Right forelimb (tissue), 1 donor: ENCODE data around the gene POR.
A peak's percentile ranks its signal among the peaks of the same experiment; 100 is the strongest.
"Not testable (repeated sequence)": the region's sequence is repeated elsewhere in the genome, so short reads cannot be mapped to it uniquely, and the experiment has no call there.

Experiments
- DNase-seq: peaks from one replicate; pipeline ENCODE4 v3.0.0-alpha.2; 2018

Gene POR

DNA sequence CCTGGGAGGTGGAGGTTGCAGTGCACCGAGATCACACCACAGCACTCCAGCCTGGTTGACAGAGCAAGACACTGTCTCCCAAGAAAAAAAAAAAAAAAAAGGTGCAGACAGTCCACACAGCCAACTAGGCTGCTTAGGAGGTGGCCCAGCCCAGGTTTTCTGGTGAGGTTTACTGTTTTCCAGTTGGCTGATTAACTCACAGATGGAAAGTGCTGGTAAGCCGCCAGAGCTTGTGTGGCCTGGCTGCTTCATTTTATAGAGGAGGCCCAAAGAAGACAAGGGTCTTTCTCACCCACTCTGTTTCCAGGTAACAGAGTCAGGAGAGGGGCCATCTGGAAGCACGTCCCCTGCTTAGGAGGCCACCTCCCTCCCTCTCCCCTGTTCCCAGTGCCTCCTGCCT is 29.9 kb upstream of the POR start:
- DNase-seq: no peak

DNA sequence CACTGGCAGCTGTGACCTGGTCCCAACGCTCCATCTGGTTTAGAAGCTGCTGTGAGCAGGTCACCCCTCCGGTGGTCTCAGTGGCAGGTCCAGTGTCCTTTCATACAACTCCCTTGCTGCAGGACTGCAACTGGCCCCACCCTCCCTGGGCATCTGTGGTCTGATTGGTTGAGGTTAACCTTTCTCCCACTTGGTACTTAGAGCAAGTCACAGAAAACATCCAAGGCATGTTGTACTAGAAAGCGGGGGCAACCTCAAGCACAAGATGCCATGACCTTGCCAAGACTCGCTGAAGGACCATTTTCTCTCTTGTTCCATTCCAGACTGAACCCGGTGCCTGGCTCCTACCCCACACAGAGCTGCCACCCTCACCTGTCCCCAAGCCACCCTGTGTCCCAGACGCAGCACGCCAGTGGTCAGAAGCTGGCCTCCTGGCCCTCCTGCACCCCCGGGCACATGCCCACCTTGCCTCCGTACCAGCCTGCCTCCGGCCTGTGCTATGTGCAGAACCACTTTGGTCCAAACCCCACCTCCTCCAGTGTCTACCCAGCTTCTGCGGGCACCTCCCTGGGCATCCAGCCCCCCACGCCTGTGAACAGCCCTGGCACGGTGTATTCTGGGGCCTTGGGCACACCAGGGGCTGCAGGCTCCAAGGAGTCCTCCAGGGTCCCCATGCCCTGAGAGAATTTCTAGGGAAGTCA is 27.1 kb upstream of the POR start:
- no peak for DNase-seq

DNA sequence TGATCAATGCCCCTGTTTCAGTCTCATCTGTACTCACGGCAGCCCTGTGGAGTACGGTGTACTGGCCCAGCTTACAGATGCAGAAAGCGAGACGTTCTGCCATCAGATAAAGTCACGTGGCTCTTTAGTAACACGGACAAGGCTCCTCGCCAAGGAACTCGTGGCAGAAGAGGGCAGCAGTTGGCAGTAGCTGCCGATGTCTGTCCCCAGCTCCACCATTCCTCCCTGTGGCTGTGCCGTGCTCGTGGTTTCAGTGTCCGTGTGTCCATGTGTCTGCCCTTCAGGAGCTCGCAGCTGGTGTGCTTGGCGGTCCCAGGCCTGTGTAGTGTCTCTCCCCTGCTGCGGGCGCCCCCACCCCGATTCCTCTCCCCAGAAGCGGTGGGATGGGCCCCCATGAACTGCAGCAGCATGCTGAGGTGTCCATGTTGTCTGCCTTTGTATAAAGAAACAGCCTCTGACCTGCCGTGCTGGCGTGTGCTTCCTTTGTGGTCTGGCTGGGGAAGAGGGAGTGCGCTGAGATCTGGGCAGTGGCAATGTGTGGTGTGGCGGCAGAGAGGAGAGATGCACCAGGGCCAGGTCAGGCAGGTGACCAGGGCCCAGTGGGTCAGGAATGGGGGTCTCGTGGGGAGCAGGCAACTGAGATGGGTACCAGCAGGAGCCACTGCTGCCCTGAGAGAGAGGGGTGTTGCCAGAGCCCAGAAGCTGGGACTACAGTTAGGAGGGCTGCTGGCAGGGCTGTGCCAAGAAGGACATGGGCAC is 26.3 kb upstream of the POR start:
- DNase-seq: no peak

DNA sequence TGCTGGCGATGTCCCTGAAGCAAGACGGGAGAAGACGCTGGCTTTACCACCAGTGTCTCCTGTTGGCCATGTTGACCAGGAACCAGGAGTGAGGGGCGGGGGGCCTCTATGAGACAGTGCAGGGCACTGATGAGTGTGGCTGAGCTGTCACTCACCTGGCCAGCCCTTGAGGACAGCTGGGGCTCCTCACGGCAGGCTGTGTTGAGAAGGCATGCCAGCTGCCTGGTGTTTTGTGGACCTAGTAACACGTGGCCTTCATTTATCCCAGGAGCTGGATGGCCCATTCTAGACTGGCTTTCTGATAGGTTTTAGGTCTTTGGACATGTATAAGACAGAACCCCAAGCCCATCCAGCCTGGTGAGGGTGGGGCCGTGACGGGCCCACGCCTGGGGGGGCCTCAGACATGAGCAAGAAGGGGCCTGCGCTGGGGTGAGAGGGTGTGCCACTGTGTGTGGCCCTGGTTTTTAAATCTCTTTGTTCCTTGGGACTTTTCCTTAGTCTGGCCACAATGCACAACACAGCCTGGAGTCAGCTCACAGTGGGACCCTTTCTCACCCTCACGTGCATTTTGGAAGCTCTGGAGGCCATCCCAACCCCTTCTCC is 25.6 kb upstream of the POR start:
- no peak for DNase-seq

DNA sequence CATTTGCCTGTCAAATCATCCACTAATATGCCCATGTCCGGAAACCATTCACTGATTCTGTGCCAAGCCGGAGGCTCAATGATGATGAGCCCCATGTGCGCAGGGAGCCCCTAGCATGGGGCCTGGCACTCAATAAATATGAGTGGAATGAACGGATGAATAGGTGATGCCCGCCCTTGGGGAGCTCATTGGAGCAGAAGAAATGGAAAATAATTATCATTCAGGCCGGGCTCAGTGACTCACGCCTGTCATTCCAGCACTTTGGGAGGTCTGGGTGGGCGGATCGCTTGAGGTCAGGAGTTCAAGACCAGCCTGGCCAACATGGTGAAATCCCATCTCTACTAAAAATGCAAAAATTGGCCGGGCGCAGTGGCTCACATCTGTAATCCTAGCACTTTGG is 25.1 kb upstream of the POR start:
- no peak for DNase-seq

DNA sequence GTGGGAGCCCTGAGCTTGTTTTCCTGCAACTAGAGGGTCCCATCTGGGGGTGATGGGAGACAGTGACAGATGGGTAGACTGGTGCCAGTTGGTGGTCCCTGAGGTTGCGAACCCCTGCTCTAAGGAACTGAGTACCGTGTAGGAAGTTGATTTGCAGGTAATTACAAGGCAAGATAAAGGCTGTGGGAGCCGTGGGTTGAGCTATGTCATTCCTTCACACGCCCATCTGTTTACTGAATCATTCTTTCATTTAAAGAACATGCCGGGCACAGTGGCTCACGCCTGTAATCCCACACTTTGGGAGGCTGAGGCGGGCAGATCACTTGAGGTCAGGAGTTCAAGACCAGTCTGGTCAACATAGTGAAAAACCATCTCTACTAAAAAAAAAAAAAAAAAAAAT is 23.7 kb upstream of the POR start:
- DNase-seq: not testable (repeated sequence)

DNA sequence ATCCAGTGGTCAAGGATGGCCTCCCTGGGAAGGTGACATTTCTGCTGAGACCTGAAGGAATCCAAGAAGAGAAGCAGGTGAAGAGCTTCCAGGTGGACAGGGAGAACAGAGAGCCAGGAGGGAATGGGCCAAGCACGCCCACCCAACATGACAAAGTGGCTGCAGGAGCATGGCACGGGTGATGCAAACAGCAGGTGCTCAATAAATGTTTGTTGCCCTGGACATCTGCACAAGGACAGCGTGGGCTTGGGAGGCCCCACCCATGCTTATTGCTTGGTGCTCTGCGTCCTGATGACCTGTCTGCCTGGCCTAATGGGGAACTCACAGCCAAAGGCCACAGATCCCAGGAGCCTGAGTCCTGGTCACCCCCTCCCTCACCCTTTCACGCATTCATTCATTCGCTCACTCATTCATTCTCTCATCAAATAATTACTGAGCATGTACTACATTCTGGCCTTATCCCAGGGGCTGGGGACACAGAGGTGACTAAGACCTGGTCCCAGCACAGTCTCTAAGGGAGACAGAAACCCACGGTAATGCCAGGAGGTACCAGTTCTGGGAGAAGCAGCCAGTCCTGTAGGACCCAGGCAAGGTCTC is 23.0 kb upstream of the POR start:
- no peak for DNase-seq

DNA sequence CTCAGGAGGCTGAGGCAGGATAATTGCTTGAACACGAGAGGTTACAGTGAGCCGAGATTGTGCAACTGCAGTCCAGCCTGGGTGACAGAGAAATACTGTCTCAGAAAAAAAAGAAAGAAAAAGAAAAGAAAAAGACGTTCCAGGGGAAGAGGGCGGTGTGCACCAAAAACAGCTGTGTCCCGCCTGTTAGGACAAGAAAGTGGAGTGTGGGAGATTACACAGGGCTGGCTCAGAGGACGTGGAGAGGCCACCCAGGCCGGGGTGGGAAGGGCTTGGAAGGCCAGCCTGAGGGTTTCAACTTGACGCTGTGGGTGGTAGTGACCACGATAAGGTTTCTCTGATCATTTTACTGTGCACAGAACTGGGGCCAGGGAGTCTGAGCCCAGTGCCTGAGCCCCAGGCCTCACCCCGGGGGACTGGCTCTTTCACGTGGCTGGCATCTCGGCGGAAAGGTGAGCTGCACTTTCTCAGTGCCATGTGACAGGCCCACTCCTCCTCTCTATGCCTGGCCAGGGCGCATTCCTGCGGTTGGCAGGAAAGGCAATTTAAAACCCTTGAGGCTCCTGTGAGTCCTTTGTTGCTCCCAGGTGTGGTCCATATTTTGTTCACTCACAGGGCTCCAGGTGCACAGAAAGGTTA is 22.2 kb upstream of the POR start:
- DNase-seq: no peak

DNA sequence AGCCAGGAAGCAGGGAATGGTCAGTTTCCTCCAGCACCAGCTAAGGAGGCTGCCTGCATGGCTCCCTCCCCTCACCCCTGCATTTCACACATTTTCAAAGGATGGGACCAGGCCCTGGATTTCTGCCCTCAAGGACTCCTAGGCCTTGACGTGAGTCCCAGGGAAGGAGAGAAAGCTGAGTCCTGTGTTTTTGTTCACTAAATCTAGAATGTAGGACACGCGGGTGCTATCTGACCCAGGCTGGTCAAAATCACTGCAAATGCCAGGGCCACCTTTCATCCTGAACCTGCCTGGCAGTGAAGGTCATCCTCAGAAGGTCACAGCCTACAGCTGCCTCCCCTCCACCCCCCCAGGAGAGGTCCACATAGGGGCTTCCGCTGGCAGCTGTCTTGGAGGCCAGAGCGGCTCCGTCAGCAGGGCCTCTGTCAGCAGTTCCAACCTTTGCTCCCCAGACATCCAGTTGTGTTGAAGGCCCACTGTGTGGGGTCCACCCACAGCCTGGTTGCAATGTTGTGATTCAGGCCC is 18.1 kb upstream of the POR start:
- DNase-seq: no peak

DNA sequence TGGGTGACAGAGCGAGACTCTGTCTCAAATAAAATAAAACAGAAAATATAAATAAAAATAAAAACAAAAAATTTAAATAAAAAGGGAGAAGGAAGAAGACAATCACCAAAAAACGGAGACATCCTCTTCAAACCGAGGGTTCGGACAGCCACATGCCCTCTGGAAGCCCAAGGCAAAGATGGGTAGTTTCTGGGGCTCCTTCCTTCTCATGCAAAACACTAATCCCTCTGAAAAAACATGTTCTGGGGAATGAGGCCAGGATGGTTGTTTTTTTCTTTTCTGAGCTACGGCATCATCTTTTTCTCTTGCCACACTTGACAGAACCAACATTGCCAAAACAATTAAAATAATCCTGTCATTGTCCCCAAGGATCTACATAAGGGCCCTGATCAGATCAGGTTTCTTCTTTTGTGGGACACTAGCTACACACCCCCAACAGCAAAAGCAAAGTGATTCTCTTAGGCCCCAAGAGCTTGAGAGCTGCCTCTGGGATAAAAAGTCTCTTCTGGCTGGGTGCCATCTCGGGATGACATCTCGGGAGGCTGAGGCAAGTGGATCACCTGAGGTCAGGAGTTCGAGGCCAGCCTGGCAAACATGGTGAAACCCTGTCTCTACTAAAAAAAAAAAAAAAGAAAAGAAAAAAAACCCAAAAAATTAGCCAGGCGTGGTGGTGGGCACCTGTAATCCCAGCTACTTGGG is 14.2 kb upstream of the POR start:
- no peak for DNase-seq

DNA sequence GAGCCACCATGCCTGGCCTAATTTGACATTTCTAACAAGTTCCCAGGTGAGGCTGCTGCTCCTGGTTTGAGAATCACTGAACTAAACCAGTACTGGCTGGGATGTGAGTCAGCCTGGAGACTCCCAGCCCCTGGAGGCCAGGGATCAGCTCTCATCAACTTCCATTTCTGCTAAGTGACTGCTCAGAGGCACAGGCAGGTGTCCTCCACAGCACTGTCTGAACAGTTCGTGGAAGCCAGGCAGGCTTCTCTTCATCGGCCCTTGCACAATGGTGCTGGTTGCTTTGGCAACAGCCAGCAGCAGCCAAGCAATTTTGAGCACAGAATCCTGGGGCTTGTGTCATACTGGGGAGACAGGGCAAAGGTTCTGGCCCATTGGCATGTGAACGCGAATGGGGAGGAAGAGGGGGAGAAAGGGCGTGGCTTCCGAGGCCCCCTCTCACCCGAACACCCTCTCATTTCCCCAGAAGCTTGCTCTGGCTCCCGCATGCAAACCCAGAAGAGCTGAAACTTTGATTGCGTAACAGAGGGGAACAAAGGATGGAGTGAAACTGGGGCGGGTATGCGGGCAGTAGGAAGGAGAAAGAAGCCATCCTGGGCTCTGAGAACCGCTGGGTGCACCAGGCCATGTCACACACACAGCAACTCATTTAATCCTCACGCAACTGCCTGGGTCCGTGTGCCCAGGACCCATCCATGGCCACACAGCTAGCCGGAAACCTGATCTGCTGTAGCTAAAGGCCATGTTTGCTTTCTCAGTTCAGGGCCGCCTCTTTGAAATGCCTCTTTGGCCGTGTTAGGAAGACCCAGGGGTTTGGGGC is 9.0 kb upstream of the POR start:
- DNase-seq: peak; percentile 49

DNA sequence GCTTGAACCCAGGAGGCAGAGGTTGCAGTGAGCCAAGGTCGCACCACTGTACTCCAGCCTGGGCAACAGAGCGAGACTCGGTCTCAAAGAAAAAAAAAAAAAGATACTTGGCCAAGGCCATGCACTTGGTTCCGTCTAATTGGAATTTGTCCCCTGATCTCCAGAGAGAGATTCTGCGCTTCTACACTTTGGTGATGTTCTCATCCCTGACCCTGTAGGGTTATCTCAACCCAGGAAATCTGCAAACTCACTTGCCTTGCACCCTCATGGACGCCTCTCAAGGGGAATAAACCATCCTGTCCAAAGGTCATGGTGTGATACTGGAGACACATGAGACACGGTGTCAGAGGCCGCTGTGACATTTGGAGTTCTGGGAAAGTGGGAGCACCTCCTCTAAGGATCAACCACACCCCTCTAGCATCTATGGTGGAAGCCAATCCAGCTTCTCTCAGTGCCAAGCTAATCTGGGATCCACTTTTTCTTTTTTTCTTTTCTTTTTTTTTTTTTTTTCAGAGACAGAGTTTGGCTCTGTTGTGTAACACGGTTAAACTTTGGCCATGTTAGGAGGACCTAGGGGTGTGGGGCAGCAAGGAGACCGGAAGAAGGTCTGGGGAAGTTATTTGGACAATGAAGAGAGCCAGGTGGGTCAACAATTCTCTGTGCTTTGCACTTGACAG is 7.8 kb upstream of the POR start:
- no peak for DNase-seq

DNA sequence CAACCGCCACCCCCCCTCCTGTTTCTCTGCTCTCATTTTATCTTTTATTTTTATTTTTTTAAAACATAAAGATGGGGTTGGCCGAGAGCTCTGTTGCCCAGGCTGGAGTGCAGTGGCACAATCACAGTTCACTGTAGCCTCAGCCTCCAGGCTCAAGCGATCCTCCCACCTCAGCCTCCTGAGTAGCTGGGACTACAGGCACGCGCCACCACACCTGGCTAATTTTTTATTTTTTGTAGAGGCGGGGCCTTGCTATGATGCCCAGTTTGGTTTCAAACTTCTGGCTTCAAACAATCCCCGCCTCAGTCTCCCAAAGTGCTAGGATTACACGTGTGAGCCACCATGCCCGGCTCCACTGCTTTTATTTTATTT is 7.3 kb upstream of the POR start:
- DNase-seq: not testable (repeated sequence)

DNA sequence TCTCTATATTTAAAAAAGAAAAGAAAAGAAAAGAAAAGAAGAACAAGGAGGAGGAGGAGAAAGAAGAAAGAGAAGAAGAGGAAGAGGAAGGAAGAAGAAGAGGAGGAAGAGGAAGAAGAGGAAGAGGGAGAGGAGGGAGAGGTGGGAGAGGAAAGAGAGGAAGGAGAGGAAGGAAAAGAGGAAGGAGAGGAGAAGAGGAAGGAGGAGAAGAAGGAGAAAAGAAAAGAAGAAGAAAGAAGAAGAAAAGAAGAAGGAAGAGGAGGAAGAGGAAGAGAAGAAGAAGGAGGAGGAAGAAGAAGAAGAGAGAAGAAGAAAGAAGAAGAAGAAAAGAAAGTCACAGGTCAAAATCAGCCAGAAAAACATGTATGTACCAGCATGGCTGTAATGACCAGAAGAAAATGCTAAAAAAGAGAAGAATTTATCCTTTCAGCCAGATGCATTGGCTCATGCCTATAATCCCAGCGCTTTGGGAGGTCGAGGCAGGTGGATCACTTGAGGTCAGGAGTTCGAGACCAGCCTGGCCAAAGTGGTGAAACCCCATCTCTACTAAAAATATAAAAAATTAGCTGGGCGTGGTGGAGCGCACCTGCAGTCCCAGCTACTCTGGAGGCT is 5.3 kb upstream of the POR start:
- no peak for DNase-seq

DNA sequence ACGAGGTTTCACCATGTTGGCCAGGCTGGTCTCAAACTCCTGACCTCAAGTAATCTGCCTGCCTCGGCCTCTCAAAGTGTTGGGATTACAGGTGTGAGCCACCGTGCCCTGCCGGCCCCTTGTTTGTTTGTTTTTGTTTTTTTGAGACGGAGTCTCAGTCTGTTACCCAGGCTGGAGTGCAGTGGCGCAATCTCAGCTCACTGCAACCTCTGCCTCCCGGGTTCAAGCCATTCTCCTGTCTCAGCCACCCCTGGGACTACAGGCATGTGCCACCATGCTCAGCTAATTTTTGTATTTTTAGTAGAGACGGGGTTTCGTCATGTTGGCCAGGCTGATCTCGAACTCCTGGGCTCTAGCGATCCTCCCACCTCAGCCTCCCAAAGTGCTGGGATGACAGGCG is 3.8 kb upstream of the POR start:
- not testable (repeated sequence) for DNase-seq

DNA sequence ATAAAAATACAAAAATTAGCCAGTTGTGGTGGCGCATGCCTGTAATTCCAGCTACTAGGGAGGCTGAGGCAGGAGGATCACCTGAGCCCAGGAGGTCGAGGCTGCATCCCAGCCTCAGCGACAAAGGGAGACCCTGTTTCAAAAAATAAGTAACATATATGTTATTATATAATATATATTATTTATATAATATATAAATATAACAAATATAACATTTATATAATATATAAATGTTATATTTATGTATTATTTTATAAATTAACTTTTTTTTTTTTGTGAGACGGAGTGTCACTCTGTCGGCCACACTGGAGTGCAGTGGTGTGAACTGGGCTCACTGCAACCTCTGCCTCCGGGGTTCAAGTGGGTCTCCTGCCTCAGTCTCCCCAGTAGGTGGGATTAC is 1.5 kb upstream of the POR start:
- DNase-seq: no peak

DNA sequence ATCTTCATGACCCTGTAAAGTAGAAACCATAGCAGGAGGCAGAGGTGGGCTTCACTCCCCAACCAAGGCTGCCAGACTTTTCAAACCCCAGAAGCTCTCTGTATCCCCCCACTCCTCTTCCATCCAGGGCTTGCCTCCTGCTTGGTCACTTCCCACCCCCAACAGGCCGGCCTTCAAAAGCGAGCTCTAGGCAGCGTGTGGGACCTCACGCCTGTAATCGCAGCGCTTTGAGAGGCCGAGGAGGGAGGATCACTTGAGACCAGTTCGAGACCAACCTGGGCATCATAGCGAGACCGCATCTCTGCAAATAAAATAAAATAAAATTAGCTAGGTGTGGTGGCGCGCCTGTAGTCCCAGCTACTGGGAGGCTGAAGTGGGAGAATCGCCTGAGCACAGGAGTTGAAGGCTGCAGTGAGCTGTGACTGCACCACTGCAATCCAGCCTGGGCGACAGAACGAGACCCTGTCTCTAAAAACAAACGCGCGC is 743 bp upstream of the POR start:
- DNase-seq: no peak

DNA sequence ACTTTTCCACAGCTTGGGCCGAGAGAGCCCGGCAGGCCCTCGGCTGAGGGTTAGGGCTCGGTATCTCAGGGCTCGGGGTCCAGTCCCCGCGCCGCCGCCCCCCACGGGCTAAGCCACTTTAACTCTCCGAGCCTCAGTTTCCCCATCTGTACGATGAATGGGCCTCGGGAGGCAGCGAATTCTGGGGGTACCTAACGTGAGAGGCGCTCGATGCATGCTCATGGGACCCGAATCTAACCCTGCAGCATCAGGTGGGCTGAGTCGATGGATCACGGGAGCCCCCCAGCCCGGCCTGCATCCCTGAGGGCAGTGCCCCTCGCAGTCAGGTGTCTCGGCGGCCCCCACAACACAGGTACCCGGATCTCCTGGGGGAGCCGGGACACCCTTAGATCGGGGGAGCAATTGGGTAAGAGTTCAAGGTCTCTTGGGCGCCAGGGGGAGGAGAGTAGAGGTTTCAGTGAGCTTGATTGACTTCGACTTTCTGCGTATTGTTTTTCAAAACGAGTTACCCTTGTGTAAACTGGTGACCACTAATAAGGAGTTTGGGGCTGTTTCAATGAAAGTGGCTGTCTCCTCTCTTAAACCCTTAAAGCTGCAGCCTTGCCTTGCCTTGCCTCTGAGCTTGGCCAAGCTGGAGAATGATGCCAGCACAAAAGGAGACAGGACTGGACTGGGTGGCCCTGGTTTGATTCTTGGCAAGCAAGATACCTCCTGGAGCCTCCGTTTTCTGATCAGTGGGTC is 631 bp downstream of the POR start:
- DNase-seq: no peak

DNA sequence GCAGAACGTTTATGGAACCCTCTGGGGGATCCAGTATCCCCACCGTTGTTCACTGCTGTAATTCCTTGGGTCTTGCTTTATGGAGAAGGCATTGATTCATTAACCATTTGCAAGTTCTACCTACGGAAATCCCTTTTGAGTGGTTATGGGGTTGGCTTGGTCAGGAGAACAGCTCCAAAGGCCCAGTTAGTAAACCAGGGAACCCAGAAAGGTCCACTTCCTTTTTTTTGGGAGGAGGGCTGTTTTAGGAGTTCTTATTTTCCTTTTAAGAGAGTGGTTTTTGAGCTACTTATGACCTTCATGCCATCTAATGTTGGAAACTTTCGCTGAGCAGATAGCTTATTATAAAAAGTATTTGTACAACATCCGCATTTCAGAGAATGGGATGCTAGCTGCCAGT is 1.3 kb downstream of the POR start:
- no peak for DNase-seq
